Measurements from ENCODE around the gene TARDBP.
"Not testable (repeated sequence)": the region's sequence is repeated elsewhere in the genome, so short reads cannot be mapped to it uniquely, and the experiment has no call there.

Gene TARDBP

DNA sequence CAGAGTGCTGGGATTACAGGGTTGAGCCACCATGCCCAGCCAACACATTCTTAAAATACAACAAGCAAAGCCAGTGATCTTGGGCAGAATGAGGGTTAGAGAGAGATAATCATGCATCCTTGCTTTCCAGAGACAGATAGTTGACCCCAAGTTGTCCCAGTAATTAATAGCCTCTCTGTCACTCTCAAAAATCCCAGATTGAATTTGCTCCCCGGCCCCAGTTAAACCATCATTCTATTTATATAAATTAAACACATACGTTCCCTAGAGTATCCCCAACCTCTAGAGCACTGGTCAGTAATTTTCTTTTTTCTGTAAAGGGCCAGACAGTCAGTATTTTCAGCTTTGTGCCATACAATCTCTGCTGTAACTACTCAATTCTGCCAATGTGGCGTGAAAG is 16.4 kb upstream of the TARDBP start:
- DNase-seq: no peak

DNA sequence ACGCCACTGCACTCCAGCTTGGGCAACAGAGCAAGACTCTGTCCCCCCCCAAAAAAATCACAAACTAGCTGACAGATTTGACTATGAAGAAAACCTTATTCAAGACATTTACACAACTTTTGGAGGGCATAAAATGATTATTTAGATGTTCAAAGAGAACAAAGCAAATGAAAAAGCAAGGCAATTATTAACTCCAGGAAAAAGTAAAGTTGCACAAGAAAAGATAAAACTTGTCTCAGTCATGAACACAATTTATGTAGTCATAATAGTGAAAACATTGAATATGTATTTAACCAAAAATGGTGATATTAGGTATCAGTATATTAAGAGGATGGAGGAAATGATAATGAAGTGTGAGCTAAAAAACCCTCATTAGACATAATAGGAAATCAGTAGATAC is 11.9 kb upstream of the TARDBP start:
- DNase-seq: no peak

DNA sequence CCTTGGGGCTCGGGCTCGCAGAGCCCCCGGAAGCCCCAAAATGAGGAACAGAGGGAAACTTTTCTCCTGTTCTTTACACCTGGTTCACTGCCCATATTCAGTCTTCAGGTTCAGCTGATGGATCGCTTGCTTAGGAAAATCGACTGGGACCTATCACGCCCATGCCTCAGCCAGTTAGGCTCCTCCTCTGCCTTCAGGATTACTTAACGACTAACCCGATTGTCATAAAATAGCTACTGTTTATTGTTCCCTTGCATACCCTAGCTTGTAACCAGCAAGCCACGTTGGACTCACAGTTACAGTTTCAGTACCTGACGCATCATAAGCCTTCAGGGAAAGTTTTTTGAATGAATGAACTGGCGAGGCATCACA is 692 bp downstream of the TARDBP start:
- DNase-seq: no peak

DNA sequence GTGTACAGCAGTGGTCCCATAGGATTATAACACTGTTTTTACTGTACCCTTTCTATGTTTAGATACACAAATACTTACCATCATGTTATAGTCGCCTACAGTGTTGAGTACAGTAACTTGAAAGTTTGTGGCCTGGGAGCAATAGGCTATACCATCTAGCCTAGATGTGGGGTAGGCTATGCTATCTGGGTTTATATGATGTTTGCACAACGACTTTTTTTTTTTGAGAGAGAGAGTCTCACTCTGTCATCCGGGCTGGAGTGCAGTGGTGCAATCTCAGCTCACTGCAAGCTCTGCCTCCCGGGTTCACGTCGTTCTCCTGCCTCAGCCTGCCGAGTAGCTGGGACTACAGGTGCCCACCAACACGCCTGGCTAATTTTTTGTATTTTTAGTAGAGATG is 6.9 kb downstream of the TARDBP start:
- DNase-seq: not testable (repeated sequence)

DNA sequence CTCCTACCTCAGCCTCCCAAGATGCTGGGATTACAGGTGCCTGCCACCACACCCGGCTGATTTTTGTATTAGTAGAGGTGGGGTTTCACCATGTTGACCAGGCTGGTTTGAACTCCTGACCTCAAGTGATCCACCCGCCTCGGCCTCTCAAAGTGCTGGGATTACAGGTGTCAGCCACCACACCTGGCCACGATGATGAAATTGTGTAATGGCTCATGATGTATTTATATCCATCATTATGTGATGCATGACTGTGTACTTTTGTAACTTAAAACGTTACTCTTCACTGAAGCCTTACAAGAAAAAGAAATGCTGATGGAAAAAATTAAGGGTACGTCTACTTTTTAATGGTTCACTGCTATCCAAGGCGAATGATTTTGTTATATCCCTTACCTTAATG is 7.5 kb downstream of the TARDBP start:
- DNase-seq: no peak

DNA sequence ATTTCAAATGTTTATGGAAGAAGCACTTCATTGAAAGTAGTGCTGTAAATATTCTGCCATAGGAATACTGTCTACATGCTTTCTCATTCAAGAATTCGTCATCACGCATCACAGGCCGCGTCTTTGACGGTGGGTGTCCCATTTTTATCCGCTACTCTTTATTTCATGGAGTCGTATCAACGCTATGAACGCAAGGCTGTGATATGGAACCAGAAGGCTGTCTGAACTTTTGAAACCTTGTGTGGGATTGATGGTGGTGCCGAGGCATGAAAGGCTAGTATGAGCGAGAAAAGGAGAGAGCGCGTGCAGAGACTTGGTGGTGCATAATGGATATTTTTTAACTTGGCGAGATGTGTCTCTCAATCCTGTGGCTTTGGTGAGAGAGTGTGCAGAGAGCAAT is 10.7 kb downstream of the TARDBP start:
- DNase-seq: no peak

DNA sequence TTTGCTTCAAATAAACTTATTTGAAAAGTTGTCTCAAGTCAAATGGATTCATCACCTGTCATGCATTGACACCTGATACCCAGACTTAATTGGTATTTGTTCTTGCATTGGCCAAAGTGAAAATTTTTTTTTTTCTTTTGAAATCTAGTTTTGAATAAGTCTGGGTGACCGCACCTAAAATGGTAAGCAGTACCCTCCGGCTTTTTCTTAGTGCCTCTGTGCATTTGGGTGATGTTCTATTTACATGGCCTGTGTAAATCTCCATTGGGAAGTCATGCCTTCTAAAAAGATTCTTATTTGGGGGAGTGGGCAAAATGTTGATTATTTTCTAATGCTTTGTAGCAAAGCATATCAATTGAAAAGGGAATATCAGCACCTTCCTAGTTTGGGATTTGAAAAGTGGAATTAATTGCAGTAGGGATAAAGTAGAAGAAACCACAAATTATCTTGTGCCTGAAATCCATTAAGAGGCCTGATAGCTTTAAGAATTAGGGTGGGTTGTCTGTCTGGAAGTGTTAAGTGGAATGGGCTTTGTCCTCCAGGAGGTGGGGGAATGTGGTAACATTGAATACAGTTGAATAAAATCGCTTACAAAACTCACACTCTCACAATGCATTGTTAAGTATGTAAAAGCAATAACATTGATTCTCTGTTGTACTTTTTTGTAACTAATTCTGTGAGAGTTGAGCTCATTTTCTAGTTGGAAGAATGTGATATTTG is 11.9 kb downstream of the TARDBP start:
- no peak for DNase-seq

DNA sequence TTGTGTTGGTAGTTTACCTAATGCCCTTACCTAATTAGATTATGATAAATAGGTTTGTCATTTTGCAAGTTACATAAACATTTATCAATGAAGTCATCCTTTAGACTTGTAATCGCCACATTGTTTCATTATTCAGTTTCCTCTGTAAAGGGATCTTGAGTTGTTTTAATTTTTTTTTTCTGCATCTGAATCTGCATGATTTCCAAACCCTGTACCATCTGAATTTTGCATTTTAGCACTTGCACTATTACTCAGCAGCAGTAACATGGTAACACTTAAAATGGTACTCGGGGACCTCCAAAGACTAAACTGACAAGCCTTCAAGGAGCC is 12.4 kb downstream of the TARDBP start:
- DNase-seq: no peak

DNA sequence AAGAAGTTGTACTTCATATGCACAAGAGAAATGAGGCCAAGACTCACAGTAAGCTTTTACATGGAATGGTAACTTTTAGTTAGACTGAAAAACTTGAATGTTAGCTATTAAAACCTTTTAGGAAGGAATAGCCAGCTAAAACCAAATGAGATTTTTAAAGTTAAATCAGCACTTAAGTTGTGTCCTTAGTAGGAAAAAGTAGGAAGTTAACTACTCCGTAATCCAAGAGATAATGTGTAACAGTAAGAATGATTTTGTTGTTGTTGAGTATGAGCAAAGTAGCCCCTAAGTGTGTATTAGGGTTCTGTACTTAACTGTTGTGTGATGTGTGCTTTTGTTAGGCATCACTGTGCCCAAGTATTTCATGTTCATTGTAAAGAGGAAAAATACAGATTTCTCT is 13.2 kb downstream of the TARDBP start:
- no peak for DNase-seq

DNA sequence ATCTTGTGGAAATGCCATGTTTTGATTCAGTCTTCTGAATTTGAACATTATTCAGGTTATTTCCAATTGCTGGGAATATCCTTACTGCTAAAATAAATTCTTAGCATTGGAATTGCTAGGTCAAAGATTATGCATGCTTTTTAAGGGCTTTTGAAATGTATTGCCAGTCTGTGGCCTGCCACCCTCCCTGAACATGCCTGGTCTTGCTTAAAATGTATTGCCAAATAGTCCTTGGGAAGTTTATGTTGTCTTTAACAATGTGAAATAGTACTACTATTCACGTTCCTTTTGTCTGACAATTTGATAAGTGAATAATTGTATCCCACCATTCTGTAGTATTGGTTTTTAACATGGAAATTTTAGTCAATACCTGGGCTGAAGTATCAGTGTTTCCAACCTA is 13.6 kb downstream of the TARDBP start:
- no peak for DNase-seq

DNA sequence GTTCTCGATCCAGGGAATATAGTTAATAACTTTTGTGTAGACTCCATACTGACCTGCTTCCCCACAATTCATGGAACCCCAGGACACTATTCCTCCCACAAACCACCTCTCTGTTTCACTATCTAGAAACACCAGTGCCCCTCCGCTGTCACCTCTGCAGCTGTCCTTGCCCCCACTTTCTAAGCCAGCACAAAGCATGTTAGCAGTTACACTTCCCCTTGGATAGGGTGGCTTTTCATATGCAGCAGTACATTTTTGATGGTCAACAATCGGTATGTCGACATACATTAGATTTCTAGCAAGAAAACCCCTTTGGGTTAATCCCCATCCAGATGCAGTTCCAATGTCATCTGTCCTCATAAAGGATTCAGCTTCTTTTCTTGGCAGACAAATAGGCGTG is 14.4 kb downstream of the TARDBP start:
- no peak for DNase-seq

DNA sequence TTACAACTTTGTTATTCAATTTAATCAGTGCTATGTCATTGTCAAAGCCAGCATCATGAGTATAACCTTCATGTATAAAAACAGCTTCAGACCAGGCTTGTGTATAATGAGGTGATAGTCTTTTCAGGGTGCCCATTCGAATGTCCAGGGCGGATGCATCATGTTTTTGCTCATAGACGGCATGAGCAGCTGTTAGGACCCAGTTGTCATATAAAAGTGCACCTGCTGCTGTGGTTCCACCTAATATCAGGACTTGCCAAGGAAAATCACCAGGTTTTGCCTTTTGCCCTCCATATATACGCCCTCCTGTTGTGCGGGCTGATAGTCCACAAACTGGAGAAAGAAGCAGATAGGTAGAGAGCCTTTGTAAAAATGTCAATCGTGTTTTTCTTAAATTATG is 14.9 kb downstream of the TARDBP start:
- no peak for DNase-seq

DNA sequence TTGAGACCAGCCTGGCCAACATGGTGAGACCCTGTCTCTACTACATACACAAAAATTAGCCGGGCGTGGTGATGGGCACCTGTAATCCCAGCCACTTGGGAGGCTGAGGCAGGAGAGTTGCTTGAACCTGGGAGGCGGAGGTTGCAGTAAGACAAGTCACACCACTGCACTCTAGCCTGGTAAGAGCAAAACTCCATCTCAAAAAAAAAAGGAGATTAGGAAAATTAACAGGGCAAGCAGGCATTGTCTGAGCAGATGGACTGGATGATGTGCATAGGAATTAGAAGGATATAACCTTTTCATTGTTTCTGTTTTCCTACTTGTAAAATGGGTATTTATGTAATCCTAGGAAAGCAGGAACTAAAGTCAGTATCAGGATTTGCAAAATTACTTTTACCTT is 15.6 kb downstream of the TARDBP start:
- DNase-seq: no peak

DNA sequence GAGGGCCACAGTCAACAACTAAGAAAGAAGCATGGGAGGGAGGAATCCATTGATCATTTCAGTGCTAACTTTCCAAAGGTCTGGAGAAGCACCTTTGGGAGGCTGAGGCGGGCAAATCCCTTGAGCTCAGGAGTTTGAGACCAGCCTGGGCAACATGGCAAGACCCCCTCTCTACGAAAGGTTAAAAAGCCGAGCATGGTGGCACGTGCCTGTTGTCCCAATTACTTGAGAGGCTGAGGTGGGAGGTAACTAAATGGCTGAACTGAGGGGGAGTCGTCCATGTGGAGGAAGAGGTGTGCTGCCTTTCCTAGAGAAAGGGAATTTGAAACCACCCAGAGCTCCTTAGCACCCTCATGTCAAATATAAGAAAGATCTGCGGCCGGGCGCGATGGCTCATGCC is 18.4 kb downstream of the TARDBP start:
- DNase-seq: no peak

DNA sequence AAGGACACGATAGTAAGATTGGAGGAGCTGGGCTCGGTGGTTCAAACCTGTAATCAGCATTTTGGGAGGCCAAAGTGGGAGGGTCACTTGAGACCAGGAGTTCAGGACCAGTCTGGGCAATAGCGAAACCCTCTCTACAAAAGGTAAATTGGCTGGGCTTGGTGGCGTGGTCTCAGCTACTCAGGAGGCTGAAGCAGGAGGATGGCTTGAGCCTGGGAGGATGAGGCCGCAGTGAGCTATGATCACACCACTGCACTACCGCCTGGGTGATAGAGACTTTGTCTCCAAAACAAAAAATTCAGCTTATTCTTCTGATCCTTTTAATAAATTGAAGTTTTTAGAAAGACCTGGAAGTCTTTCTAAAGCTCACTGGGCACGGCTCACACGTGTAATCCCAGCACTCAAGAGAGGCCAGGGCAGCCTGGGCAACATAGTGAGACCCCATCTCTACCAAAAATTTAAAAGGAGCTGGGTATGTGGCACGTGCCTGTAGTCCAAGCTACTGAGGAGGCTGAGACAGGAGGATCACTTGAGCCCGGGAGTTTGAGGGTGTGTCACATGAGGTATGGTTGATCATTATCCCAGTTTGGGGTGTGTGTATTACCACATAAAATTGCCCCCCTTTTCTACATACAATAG is 19.3 kb downstream of the TARDBP start:
- no peak for DNase-seq

DNA sequence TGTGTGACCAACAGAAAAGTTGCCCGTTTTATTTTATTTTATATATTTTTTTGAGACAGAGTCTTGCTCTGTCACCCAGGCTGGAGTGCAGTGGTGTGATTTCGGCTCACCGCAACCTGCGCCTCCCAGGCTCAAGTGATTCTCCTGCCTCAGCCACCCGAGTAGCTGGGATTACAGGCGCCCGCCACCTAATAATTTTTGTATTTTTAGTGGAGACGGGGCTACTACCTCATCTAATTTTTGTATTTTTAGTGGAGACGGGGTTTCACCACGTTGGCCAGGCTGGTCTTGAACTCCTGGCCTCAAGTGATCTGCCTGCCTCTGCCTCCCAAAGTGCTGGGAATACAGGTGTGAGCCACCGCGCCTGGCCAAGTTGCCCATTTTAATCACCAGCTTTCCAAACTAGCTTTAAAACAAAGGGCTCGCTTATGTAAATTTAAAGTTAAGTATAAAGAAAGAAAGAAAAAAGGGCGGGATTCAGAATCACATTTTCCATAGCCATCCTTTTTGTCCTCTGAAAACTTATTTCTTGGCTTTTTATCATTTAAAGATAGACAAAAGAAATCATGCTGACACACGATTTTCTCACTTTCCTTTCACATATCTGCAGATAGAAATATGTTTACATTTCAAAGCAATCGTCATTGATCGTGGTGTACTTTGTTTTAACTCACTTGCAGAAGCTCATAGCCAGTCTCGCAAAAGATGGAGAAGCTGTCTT is 24.7 kb downstream of the TARDBP start:
- DNase-seq: not testable (repeated sequence)

DNA sequence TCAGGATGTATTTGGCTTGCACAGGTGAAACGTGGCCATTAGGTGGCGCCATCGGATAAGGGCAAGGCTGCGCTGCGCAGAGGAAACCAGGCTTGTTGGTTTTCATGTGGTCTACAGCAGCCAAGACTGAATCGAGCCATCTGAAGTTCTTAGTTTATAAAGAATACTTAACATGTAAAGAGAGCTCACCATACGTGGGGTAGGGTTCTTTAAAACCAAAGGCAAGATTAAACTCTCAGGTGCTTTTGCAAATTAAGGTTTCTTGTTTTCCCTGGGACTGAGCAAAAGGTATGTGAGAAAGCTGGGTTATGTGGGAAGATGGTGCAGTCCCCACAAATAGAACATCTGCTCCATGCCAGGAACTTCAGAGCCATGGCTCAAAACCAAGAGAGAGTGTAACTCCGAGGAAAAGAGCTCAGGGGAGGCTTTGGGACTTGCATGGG is 25.3 kb downstream of the TARDBP start:
- DNase-seq: peak; percentile 100

DNA sequence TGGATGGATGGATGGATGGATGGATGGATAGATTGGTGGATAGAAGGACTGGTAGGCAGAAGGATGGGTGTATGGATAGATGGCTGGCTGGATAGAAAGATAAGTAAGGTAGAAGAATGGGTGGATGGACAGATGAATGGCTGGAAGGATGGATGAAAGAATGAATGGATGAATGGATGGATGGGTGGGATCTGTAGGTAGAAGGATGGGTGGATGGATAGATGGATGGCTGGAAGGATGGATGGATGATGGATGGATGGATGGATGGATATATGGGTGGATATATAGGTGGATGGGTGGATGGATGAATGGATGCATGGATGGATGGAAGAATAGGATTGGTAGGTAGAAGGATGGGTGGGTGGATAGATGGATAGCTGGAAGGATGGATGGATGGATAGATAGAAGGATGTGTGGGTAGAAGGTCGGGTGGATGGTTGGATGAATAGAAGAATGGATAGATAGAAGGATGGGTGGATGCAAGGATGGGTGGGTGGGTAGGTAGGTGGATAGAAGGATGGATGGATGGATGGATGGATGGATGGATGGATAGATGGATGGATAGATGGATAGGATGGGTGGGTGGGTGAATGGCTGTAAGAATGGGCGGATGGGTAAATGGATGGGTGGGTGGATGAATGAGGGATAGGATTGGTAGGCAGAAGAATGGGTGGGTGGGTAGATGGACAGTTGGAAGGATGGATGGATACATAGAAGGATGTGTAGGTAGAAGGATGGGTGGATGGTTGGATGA is 27.1 kb downstream of the TARDBP start:
- DNase-seq: no peak

DNA sequence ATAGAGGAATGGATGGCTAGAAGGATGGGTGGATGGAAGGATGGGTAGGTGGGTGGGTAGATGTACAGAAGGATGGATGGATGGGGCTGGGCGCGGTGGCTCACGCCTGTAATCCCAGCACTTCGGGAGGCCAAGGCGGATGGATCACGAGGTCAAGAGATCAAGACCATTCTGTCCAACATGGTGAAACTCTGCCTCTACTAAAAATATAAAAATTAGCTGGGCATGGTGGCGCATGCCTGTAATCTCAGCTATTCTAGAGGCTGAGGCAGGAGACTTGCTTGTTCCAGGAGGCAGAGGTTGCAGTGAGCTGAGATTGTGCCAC is 27.6 kb downstream of the TARDBP start:
- DNase-seq: not testable (repeated sequence)

DNA sequence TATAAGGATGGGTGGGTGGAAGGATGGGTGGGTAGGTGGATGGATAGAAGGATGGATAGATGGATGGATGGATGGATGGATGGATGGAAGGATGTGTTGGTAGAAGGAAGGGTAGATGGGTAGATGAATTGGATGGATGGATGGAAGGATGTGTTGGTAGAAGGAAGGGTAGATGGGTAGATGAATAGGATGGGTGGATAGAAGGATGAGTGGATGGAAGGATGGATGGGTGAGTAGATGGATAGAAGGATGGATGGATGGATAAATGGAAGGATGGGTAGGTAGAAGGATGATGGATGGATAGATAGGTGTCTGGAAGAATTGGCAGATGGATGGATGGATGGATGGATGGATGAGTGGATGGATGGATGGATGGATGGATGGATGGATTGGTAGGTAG is 28.6 kb downstream of the TARDBP start:
- DNase-seq: no peak

DNA sequence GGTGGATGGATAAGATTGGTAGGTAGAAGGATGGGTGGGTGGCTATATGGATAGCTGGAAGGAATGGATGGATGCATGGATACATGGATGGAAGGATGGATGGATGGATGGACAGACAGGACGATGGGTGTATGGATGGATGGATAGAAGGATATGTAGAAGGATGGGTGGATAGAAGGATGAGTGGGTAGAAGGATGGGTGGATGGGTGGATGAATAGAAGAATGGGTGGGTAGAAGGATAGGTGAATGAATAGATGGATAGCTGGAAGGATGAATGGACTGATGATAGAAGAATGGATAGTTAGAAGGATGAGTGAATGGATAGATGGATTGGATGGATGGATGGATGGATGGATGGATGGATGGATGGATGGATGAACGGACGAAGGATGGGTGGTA is 29.6 kb downstream of the TARDBP start:
- DNase-seq: no peak

DNA sequence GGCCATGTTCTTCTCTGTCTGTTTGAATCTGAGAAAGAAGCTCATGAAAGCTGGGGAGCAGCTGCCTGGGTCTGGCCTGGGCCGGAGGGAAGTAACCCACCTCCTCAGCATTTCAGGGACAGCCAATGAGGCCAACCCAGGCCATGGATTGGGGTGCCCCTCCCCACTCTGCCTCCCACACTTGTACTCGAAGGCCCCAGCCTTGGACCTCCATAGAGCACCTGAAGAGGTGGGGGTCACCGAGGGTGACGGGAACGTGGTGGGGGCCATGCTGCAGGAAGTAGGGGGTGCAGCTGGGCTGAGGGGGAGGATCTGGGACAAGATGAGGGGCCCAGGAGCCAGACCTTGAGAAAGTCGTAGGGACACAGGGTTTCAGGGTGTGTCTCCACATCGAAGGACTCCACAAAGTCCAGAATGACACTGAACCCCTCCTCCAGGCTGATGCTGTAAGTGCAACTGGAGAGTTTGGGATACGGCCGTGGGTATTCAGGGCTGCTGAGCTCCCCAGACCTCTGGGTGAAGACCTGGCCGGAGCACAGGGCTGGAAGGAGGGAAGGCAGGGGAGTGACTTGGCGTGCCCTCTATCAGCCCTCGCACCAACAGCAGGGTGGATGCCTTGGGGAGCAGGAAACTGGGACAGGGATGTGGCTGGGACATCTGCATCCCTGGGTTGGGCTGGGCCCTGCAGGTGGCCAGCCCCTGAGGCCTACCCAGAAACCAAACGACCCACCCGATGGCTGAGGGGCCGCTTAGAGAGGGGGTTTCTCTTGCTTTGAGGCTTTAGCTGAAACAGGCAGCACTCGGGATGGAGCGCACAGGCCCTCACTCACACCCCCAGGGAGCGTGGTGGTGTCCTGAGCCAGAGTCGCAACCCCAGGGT is 30.8 kb downstream of the TARDBP start:
- no peak for DNase-seq
